HUES64 (cell line): ENCODE measurements around the gene NDUFA11.

ENCODE experiments used
- H3K27ac ChIP-seq: 2 replicates; pipeline ENCODE4 v1.7.0; 2013; ENCODE audit warnings: low read depth, low read length, inconsistent platforms
- H3K27me3 ChIP-seq: 2 replicates; pipeline ENCODE4 v1.6.1; 2013; ENCODE audit warnings: mild to moderate bottlenecking, low read length; ENCODE audit not compliant: insufficient read depth
- H3K36me3 ChIP-seq: 2 replicates; pipeline ENCODE4 v1.6.1; 2013; ENCODE audit warnings: mild to moderate bottlenecking, low read length; ENCODE audit not compliant: insufficient read depth
- H3K4me1 ChIP-seq: 2 replicates; pipeline ENCODE4 v1.6.1; 2013; ENCODE audit warnings: mild to moderate bottlenecking, low read length, moderate library complexity; ENCODE audit not compliant: insufficient read depth
- H3K4me3 ChIP-seq: 2 replicates; pipeline ENCODE4 v1.5.1; 2013; ENCODE audit warnings: mild to moderate bottlenecking, low read length, moderate library complexity
- H3K9ac ChIP-seq: 2 replicates; pipeline ENCODE4 v1.6.1; 2013; ENCODE audit warnings: mild to moderate bottlenecking, low read depth, low read length
- H3K9me3 ChIP-seq: 2 replicates; pipeline ENCODE4 v1.6.1; 2013; ENCODE audit warnings: low read depth, low read length; ENCODE audit not compliant: insufficient read depth
- WGBS: fragments of 150-250, 120-280 bp; methylation state at CpG from one replicate; pipeline ENCODE4 v1.1.7; 2013; ENCODE audit warnings: missing lambda C conversion rate; 5-methylcytosine and 5-hydroxymethylcytosine counted together

The NDUFA11 gene

GRCh38 chr19:5941673-5942072 lies 38.1 kb upstream of the NDUFA11 start:
- 95% methylated on average over 11 of the region's 11 CpGs for WGBS
- no peak overlapping the region for H3K9ac ChIP-seq
- H3K4me3 ChIP-seq: no peak overlapping the region
- H3K36me3 ChIP-seq: peaks cover 44% of the 10 kb centered on the region
- no peak overlapping the region for H3K27ac ChIP-seq
- H3K27me3 ChIP-seq: no peaks in the 10 kb centered on the region
- no peaks in the 10 kb centered on the region for H3K4me1 ChIP-seq
- no peaks in the 10 kb centered on the region for H3K9me3 ChIP-seq

- Histone ChIP-seq H3K9ac (no peak overlapping the region), H3K27me3 (no peaks in the 10 kb centered on the region), H3K27ac (no peak overlapping the region), H3K36me3 (peaks cover 53% of the 10 kb centered on the region), H3K9me3 (no peaks in the 10 kb centered on the region), H3K4me3 (no peak overlapping the region), H3K4me1 (no peaks in the 10 kb centered on the region)
- 96% methylated on average over 19 of the region's 21 CpGs for WGBS
Measured at GRCh38 chr19:5940260-5941208, 36.9 kb upstream of the NDUFA11 start.

- WGBS: 85% methylated on average over 10 of the region's 10 CpGs
- Histone ChIP-seq H3K4me1 (no peaks in the 10 kb centered on the region), H3K9ac (no peak overlapping the region), H3K36me3 (peaks cover 72% of the 10 kb centered on the region), H3K4me3 (no peak overlapping the region), H3K27me3 (no peaks in the 10 kb centered on the region), H3K27ac (no peak overlapping the region), H3K9me3 (no peaks in the 10 kb centered on the region)
Measured at GRCh38 chr19:5937550-5937949, 34.0 kb upstream of the NDUFA11 start.

- H3K9ac ChIP-seq: no peak overlapping the region
- H3K27me3 ChIP-seq: no peaks in the 10 kb centered on the region
- WGBS: 94% methylated on average over 9 of the region's 9 CpGs
- no peak overlapping the region for H3K4me3 ChIP-seq
- peaks cover 74% of the 10 kb centered on the region for H3K36me3 ChIP-seq
- no peak overlapping the region for H3K27ac ChIP-seq
- no peaks in the 10 kb centered on the region for H3K4me1 ChIP-seq
- H3K9me3 ChIP-seq: no peaks in the 10 kb centered on the region
Measured at GRCh38 chr19:5936292-5936592, 32.7 kb upstream of the NDUFA11 start.

GRCh38 chr19:5935473-5936291 lies 32.1 kb upstream of the NDUFA11 start:
- WGBS: 95% methylated on average over 25 of the region's 25 CpGs
- H3K36me3 ChIP-seq: peaks cover 74% of the 10 kb centered on the region
- no peaks in the 10 kb centered on the region for H3K4me1 ChIP-seq
- H3K4me3 ChIP-seq: no peak overlapping the region
- H3K27me3 ChIP-seq: no peaks in the 10 kb centered on the region
- H3K27ac ChIP-seq: no peak overlapping the region
- H3K9ac ChIP-seq: no peak overlapping the region
- no peaks in the 10 kb centered on the region for H3K9me3 ChIP-seq

GRCh38 chr19:5934774-5935472 lies 31.3 kb upstream of the NDUFA11 start:
- H3K27ac ChIP-seq: no peak overlapping the region
- peaks cover 74% of the 10 kb centered on the region for H3K36me3 ChIP-seq
- H3K4me3 ChIP-seq: no peak overlapping the region
- no peak overlapping the region for H3K9ac ChIP-seq
- WGBS: 93% methylated on average over 15 of the region's 16 CpGs
- H3K9me3 ChIP-seq: no peaks in the 10 kb centered on the region
- H3K27me3 ChIP-seq: no peaks in the 10 kb centered on the region
- no peaks in the 10 kb centered on the region for H3K4me1 ChIP-seq

GRCh38 chr19:5934069-5934401 lies 30.4 kb upstream of the NDUFA11 start:
- no peak overlapping the region for H3K4me3 ChIP-seq
- H3K27me3 ChIP-seq: no peaks in the 10 kb centered on the region
- H3K9ac ChIP-seq: no peak overlapping the region
- H3K9me3 ChIP-seq: no peaks in the 10 kb centered on the region
- H3K36me3 ChIP-seq: peaks cover 74% of the 10 kb centered on the region
- no peak overlapping the region for H3K27ac ChIP-seq
- WGBS: 96% methylated on average over 5 of the region's 5 CpGs
- H3K4me1 ChIP-seq: no peaks in the 10 kb centered on the region

- 91% methylated on average over 20 of the region's 20 CpGs for WGBS
- H3K4me3 ChIP-seq: no peak overlapping the region
- H3K27me3 ChIP-seq: no peaks in the 10 kb centered on the region
- no peak overlapping the region for H3K27ac ChIP-seq
- no peaks in the 10 kb centered on the region for H3K4me1 ChIP-seq
- peaks cover 76% of the 10 kb centered on the region for H3K36me3 ChIP-seq
- no peaks in the 10 kb centered on the region for H3K9me3 ChIP-seq
- no peak overlapping the region for H3K9ac ChIP-seq
Measured at GRCh38 chr19:5933391-5934068, 29.9 kb upstream of the NDUFA11 start.

- H3K36me3 ChIP-seq: peaks cover 79% of the 10 kb centered on the region
- H3K4me1 ChIP-seq: no peaks in the 10 kb centered on the region
- no peaks in the 10 kb centered on the region for H3K9me3 ChIP-seq
- no peaks in the 10 kb centered on the region for H3K27me3 ChIP-seq
- 95% methylated on average over 21 of the region's 21 CpGs for WGBS
- no peak overlapping the region for H3K9ac ChIP-seq
- no peak overlapping the region for H3K4me3 ChIP-seq
- H3K27ac ChIP-seq: no peak overlapping the region
Measured at GRCh38 chr19:5932609-5933262, 29.1 kb upstream of the NDUFA11 start.

GRCh38 chr19:5932146-5932545 lies 28.6 kb upstream of the NDUFA11 start:
- Histone ChIP-seq H3K4me1 (no peaks in the 10 kb centered on the region), H3K27ac (no peak overlapping the region), H3K36me3 (peaks cover 79% of the 10 kb centered on the region), H3K9ac (no peak overlapping the region), H3K4me3 (no peak overlapping the region), H3K27me3 (no peaks in the 10 kb centered on the region), H3K9me3 (no peaks in the 10 kb centered on the region)
- 97% methylated on average over 18 of the region's 18 CpGs for WGBS
